ENCODE results near the gene ERICH4. TPM values are rescaled to one million over a fixed set of nuclear protein-coding genes. Genes with fewer than 3 reads are reported as not detected.

ERICH4 gene
- total RNA-seq, 1 experiment from 2014 or later = not detected

DNA sequence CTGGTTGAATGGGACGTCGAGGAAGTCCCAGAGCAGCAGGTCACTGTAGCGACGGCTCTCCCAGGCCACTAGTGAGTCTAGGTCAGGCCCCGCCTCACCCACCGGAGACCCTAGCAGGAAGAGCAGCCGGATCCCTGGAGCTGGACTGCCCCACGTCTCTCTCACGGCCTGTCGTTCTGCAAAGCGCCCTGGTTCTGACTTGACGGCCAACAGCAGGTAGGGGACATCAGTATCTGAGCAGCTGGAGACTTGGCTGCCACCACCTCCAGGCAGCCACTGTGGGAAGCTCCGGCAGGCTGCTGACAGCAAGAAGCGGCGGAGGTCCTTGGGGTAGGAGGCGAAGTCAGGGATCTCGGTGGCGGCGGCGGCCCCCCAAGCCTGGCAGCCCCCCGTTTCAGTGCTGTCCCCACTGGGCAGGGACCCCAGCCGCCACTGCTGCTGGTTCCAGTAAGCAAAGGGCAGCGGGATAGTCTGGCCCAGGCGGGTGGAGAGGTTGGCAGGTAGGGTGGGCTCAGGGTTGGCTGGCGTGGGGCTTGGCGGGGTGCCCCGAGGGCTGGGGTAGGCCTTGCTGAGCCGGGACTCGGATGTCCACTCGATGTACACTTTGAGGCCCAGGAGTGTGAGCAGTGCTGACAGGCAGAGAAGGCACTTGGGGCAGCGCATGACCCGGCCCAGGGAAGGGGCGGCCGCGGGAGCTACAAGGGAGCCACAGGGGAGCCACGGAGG, 16.7 kb upstream of the ERICH4 start:
- H3K27me3 Mint-ChIP-seq (ENCODE audit: insufficient read depth, unreplicated experiment) = no peaks in the 10 kb centered on the region
- no peak overlapping the region for H3K4me3 Mint-ChIP-seq (ENCODE audit: unreplicated experiment)
- BruUV-seq (replicated peaks) = no TSS peak
- intact Hi-C loops (cut with micrococcal nuclease) = no loop called here
- peaks cover 8% of the 10 kb centered on the region for H3K4me1 Mint-ChIP-seq (ENCODE audit: insufficient read depth, unreplicated experiment)
- peaks cover 37% of the 10 kb centered on the region for H3K36me3 Mint-ChIP-seq (ENCODE audit: insufficient read depth, unreplicated experiment)
- peak overlapping the region; percentile 29 for H3K27ac Mint-ChIP-seq (ENCODE audit: low read depth, unreplicated experiment)
- ChIA-PET CTCF (interaction anchor here (0.5 kb wide), 1 partner anchor 47 kb away, joined by 3 read pairs; no protein-coding TSS in a partner anchor), POLR2A (interaction anchor here (0.9 to 2.0 kb wide), 2 partner anchors 11 to 13 kb away, joined by 3 to 6 read pairs; partner anchors contain the start of gene DMAC2)
- no peak for TF ChIP-seq CTCF (IDR thresholded peaks at IDR 0.05; ENCODE audit: unreplicated experiment)
- H3K9me3 Mint-ChIP-seq (ENCODE audit: unreplicated experiment) = no peaks in the 10 kb centered on the region
- DNase-seq (ENCODE audit: unreplicated experiment) = no peak

DNA sequence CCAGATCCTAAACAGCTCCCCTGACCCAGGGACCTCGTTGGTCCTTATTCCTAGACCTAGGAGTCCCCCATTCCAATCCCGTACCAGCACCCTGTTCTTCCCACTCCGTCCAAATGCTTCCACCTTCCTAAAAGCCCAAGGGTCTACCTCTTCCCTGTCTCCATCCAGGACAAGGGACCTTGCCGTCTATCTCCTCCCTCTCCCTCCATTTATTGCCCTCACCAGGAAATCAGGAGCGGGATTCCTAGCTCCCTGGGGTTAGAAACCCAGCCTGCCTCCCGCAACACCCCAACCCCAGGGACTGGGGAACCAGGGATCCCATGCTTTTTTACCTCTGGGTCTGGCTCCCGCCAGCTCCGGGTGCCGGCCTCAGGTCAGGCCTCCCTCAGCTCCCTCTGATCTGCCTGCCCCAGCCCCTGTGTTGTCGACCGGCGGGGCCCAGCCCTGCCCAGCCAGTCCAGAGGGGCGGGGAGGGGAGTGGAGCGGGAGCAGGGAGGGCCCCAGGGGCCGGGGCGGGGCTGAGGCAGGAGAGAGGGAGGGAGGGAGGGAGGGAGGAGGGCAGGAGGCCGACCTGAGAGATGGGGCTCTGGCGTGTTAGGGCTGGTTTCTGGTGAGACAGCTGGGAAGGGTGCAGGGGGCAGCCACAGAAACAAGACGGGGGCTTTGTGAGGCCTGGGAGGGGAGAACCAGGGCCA, 15.9 kb upstream of the ERICH4 start, which contains the start of gene B3GNT8:
Gene B3GNT8, minus strand, starts transcription at position 423 of the 695 bp plus-strand sequence. CDS start 596 bp downstream, outside the sequence.
- Mint-ChIP-seq H3K36me3 (ENCODE audit: insufficient read depth, unreplicated experiment) (peaks cover 31% of the 10 kb centered on the region), H3K27ac (ENCODE audit: low read depth, unreplicated experiment) (peak within 1 kb of the TSS; percentile 29), H3K9me3 (ENCODE audit: unreplicated experiment) (no peaks in the 10 kb centered on the region), H3K4me1 (ENCODE audit: insufficient read depth, unreplicated experiment) (peaks cover 8% of the 10 kb centered on the region), H3K4me3 (ENCODE audit: unreplicated experiment) (no peak within 1 kb of the TSS), H3K27me3 (ENCODE audit: insufficient read depth, unreplicated experiment) (no peaks in the 10 kb centered on the region)
- DNase-seq (ENCODE audit: unreplicated experiment) = peak; percentile 47
- intact Hi-C loops (cut with micrococcal nuclease) = no loop called here
- TF ChIP-seq CTCF (IDR thresholded peaks at IDR 0.05; ENCODE audit: unreplicated experiment) = no peak
- POLR2A ChIA-PET = interaction anchor here (0.9 to 2.0 kb wide), 2 partner anchors 10 to 12 kb away, joined by 3 to 6 read pairs; partner anchors contain the start of gene DMAC2
- BruUV-seq (replicated peaks) = no TSS peak
- CTCF ChIA-PET = no interaction called here

DNA sequence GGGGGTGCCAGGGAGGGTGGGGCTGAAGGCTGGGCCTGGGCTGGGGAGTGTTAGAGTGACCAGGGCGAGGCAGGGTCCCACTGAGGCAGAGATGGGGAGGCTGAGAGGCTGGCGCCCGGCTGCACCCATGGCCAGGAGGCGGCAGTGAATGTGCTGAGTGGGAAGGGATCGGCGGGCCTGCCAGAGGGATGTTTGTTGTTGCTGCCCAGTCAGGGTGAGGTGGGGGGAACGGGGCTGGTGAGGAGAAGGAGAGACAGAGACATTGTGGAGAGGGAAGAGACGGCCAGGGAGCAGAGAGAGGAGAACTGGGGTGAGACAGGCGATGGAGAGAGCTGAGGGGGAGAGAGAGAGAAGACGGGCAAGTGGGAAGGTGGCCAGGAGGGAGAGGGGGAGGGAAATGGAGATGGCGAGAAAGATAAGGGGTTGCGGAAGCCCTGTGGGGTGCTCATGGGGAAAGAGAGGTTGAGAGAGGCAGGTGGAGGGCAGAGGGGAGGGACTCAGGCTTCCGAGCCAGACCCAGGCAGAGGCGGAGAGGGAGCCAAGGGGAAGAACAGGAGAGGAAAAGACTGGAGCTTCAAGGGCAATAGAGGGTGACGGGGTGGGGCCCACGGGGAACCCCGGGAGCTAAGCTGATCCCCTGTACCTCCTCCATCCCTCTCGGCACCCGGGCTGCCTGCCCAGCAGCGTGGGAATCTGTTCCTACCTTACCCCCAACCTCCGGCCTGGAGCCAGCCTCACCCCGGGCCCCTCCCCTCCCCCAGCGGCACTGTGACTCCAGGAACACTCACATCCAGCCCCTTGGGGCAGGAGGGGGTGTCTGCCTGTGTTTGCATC, 15.1 kb upstream of the ERICH4 start:
- H3K9me3 Mint-ChIP-seq (ENCODE audit: unreplicated experiment) = no peaks in the 10 kb centered on the region
- POLR2A ChIA-PET = interaction anchor here (0.5 to 2.0 kb wide), 3 partner anchors 11 to 162 kb away, joined by 3 to 9 read pairs (median 6); partner anchors contain the start of gene DMAC2
- no peaks in the 10 kb centered on the region for H3K27me3 Mint-ChIP-seq (ENCODE audit: insufficient read depth, unreplicated experiment)
- no TSS peak for BruUV-seq (replicated peaks)
- no peak overlapping the region for H3K27ac Mint-ChIP-seq (ENCODE audit: low read depth, unreplicated experiment)
- CTCF ChIA-PET = interaction anchor here (1.0 to 2.0 kb wide), 2 partner anchors 8 to 19 kb away, joined by 3 to 6 read pairs; no protein-coding TSS in a partner anchor
- peaks cover 8% of the 10 kb centered on the region for H3K4me1 Mint-ChIP-seq (ENCODE audit: insufficient read depth, unreplicated experiment)
- DNase-seq (ENCODE audit: unreplicated experiment) = no peak
- H3K36me3 Mint-ChIP-seq (ENCODE audit: insufficient read depth, unreplicated experiment) = peaks cover 38% of the 10 kb centered on the region
- TF ChIP-seq CTCF (IDR thresholded peaks at IDR 0.05; ENCODE audit: unreplicated experiment) = no peak
- H3K4me3 Mint-ChIP-seq (ENCODE audit: unreplicated experiment) = no peak overlapping the region
- intact Hi-C loops (cut with micrococcal nuclease) = no loop called here
